Measurements from ENCODE around the gene SLC34A1.

- TF ChIP-seq POLR2A (IDR thresholded peaks at IDR 0.05; ENCODE audit: low read length) (no peak), GATA1 (IDR thresholded peaks at IDR 0.05; ENCODE audit: low read depth, low read length) (no peak)
Measured at GRCh38 chr5:177447066-177447610, 62.9 kb downstream of the SLC34A1 start.
